Upper lobe of left lung (tissue), 6 donors: ENCODE measurements around the gene SZT2. TPM values are rescaled to one million over a fixed set of nuclear protein-coding genes. Genes with fewer than 3 reads are reported as not detected.

Source experiments
- ATAC-seq, 2 donors: fragments of 200-7000 bp; cut with Tn5 transposase; one replicate each; pipeline ENCODE4 v1.9.1; 2022; ENCODE audit warnings: mild to moderate bottlenecking in 2 of 2, moderate library complexity in 2 of 2; ENCODE audit not compliant: low FRiP score in 2 of 2
- DNase-seq, 2 donors: peaks; one replicate each; pipeline ENCODE4 v3.0.0-alpha.2; 2019 to 2020
- H3K27ac ChIP-seq, 4 donors: fragments of 200-600 bp; sonication (generic); one replicate each; pipeline ENCODE4 v1.5.1; 2016 to 2019
- H3K27me3 ChIP-seq, 4 donors: fragments of 200-600 bp; sonication (generic); one replicate each; pipeline ENCODE4 v1.5.1; 2017 to 2019
- H3K36me3 ChIP-seq, 4 donors: fragments of 200-600 bp; sonication (generic); one replicate each; pipeline ENCODE4 v1.5.1; 2016 to 2019
- H3K4me1 ChIP-seq, 4 donors: fragments of 200-600 bp; sonication (generic); one replicate each; pipeline ENCODE4 v1.5.1; 2018 to 2019
- H3K4me3 ChIP-seq, 4 donors: fragments of 200-600 bp; sonication (generic); one replicate each; pipeline ENCODE4 v1.5.1; 2017 to 2019; ENCODE audit warnings: mild to moderate bottlenecking in 2 of 4, moderate library complexity in 1 of 4
- H3K9me3 ChIP-seq, 4 donors: fragments of 200-600 bp; sonication (generic); one replicate each; pipeline ENCODE4 v1.5.1; 2018 to 2019
- EP300 ChIP-seq, 4 donors: sonication (generic); formaldehyde crosslinking; IDR thresholded peaks; one replicate each; pipeline ENCODE4 v1.5.1; 2017; ENCODE audit warnings: antibody characterized with exemption in 4 of 4, control low read depth in 2 of 4
- POLR2A ChIP-seq, 4 donors: fragments of 450-650 bp; IDR thresholded peaks; one replicate each; pipeline ENCODE4 v1.5.1; 2016 to 2017; ENCODE audit warnings: antibody characterized with exemption in 4 of 4, mild to moderate bottlenecking in 2 of 4
- POLR2AphosphoS5 ChIP-seq, 2 donors: sonication (generic); formaldehyde crosslinking; IDR thresholded peaks; one replicate each; pipeline ENCODE4 v1.5.1; 2017; ENCODE audit warnings: antibody characterized with exemption in 2 of 2
- WGBS, 2 donors: methylation state at CpG; one replicate each; pipeline ENCODE4 v1.1.5; 2017 to 2018; 5-methylcytosine and 5-hydroxymethylcytosine counted together
- total RNA-seq, 6 donors: library from RNA; depleted of rRNA in 4 of 6; stranded (reverse); fragments of >200 nt in 4 of 6; gene quantifications; one replicate each; pipeline versions ENCODE4 v1.1.0 to v1.2.1, GENCODE V29; 2016 to 2021
- TF ChIP-seq, protein P1 (sequence below), 6 experiments: fragments of 450-650 bp in 4 of 6; fragments of 200-600 bp in 2 of 6; sonication (generic) in 2 of 6; IDR thresholded peaks; one replicate each; pipeline ENCODE4 v1.5.1; 2016 to 2019; ENCODE audit warnings: antibody characterized with exemption in 6 of 6
- donor health status: DM: no; HTN: no; CAD: no; lungs with moderate emphysema.
- donor health status: DM: no; HTN: yes; CAD: no; lungs with severe emphysema.

Gene SZT2
- total RNA-seq, 6 donors from 2014 or later: 33.3 to 184 (median 57.0) TPM

DNA sequence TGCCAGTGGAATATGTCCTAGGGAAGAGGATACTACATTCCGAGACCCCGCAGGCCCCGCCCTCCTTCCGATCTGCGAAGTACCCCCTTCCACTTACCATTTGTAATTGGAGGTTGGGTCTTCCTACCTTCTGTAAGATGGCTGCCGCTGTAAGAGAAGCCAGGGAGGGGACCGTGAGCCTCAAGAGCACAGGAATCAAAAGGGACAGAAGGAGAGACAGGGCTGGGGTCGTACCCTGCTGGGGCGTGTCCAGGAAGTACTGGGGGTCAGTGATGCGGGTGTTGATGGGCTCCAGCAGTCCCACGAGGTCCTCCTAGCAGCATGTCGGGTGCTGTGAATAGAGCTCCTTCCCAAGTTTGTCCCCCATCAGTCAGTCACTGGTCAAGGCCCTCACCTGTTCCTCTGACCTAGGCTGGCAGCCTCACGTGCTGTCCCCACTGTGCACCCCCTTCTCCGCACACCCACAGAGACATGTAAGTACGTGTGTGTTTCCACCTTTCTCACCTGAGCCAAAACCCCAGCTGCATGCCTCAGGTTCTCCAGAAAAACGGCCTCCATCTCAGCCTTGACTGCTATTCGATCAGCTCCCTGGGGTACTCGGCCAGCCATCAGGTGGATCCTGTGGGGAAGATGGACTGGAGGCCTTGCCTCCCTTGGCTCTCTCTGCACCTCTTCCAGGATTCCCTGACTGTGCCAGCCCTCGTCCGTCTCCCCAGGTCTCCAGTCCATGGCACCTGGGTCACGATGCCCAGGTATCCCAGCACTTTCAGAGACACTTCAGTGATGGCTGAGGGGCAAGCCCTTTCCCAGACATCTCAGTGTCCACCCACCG lies 62.2 kb downstream of the SZT2 start:
- Histone ChIP-seq H3K36me3 (peaks cover 21 to 54% (median 50%) of the 10 kb centered on the region in 4 donors), H3K27ac (no peak overlapping the region)
- DNase-seq: no peak

DNA sequence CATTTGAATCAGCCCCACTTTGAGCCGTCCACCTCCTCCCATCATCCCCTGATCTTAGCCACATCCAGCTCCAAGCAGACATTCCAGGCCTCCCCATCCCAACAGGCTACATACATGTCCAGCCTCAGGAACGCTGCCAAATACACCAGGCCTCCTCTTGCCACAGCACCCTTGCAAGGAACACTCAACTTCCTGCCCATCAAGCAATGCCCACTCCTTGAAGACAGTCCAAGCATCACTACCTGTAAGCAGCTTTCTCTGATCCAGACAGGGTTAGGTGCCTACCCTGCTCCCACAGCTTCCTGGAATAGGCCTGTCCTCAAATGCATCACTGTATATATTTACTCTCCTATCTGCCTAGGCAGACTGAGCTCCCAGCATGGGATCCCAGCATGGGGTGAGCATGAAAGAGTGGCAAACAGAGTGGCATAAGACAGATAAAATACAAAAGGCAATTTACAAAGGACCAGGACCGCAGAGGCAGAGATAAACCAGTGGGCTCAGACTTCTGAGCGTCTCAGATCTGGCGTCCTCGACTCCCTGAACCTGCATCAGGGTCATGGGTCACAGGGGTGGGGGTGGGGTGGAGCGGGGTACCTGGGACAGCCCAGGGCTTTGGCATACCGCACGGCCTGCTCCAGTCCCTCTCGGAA lies 63.2 kb downstream of the SZT2 start:
- peak overlapping the region; percentile 47 to 74 (median 58) for H3K4me3 ChIP-seq
- TF ChIP-seq POLR2AphosphoS5 (IDR thresholded peaks at IDR 0.05): no peak
- TF ChIP-seq EP300 (IDR thresholded peaks at IDR 0.05): no peak
- TF ChIP-seq, protein P1, sequence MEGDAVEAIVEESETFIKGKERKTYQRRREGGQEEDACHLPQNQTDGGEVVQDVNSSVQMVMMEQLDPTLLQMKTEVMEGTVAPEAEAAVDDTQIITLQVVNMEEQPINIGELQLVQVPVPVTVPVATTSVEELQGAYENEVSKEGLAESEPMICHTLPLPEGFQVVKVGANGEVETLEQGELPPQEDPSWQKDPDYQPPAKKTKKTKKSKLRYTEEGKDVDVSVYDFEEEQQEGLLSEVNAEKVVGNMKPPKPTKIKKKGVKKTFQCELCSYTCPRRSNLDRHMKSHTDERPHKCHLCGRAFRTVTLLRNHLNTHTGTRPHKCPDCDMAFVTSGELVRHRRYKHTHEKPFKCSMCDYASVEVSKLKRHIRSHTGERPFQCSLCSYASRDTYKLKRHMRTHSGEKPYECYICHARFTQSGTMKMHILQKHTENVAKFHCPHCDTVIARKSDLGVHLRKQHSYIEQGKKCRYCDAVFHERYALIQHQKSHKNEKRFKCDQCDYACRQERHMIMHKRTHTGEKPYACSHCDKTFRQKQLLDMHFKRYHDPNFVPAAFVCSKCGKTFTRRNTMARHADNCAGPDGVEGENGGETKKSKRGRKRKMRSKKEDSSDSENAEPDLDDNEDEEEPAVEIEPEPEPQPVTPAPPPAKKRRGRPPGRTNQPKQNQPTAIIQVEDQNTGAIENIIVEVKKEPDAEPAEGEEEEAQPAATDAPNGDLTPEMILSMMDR (IDR thresholded peaks at IDR 0.05): no peak
- TF ChIP-seq POLR2A (IDR thresholded peaks at IDR 0.05): no peak
- ATAC-seq (no peak), DNase-seq (peak in 1 of 2 donors; percentile 61)
- peaks cover 12 to 44% (median 40%) of the 10 kb centered on the region in 4 donors for H3K36me3 ChIP-seq
- no peaks in the 10 kb centered on the region for H3K27me3 ChIP-seq
- no peaks in the 10 kb centered on the region for H3K9me3 ChIP-seq
- H3K27ac ChIP-seq: peak overlapping the region; percentile 87 to 93 (median 88)
- peaks cover 11 to 27% (median 19%) of the 10 kb centered on the region in 4 donors for H3K4me1 ChIP-seq
- WGBS, 2 donors: 16 to 28% methylated on average over 7 of the region's 10 CpGs

More for the DNA sequence above, 62.2 kb downstream of the SZT2 start:
- Histone ChIP-seq H3K4me1 (peaks cover 11 to 27% (median 19%) of the 10 kb centered on the region in 4 donors), H3K27me3 (no peaks in the 10 kb centered on the region), H3K4me3 (no peak overlapping the region), H3K9me3 (no peaks in the 10 kb centered on the region)
- TF ChIP-seq EP300 (IDR thresholded peaks at IDR 0.05) (no peak), POLR2AphosphoS5 (IDR thresholded peaks at IDR 0.05) (no peak), POLR2A (IDR thresholded peaks at IDR 0.05) (no peak)
- TF ChIP-seq, protein P1 (IDR thresholded peaks at IDR 0.05): no peak
- 86 to 93% methylated on average over 21 to 22 of the region's 22 CpGs for WGBS, 2 donors
- ATAC-seq: no peak

DNA sequence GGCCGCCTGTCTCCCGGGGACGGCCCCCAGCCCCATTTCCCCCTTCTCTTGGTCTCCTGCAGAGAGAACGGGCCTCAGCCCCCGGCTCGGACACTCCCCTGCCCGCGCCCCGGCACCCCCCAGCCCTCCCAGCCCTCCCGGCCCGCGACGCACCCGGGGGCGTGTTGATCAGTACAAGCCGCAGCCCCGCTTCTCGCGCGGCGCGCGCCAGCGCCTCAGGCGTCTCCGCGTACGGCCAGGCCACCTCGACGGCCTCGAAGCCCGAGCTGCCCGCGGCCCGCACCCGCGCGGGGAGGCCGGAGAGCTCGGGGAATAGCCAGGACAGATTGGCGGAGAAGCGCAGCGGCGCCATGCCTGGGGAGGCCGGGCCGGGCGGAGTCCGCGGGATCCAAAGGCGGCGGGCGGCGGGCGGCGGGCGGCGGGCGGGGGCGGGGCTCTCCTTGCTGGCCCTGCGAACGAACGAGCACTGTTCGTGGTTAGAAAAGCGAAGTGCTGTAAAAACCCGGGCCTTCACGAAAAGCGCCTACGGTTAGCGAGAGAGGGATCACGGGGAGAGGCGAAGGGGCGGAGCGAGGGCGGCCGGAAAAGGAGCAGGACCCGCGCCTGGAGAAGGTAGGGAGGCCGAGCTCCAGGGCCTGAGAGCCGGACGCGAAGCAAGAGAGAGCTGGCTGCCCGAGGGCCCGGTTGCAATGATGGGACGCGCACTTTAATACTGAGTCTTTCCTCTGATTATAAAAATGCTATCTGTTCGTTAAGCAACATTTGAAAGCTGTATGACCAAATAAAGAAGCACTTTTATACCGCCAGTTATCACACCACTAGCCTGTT lies 64.0 kb downstream of the SZT2 start, which contains the start of gene HYI:
Gene HYI, minus strand, starts transcription at position 490 of the 828 bp plus-strand sequence. Its CDS starts 138 bp downstream, at position 352.
- TF ChIP-seq POLR2AphosphoS5 (IDR thresholded peaks at IDR 0.05) (peak; percentile 47 to 56), POLR2A (IDR thresholded peaks at IDR 0.05) (peak in 2 of 4 donors; percentile 22 to 40), EP300 (IDR thresholded peaks at IDR 0.05) (no peak)
- TF ChIP-seq, protein P1 (IDR thresholded peaks at IDR 0.05): no peak
- peak within 1 kb of the TSS; percentile 47 to 74 (median 58) for H3K4me3 ChIP-seq
- H3K9me3 ChIP-seq: no peaks in the 10 kb centered on the region
- H3K36me3 ChIP-seq: peaks cover 5 to 36% (median 32%) of the 10 kb centered on the region in 4 donors
- peak within 1 kb of the TSS; percentile 87 to 93 (median 88) for H3K27ac ChIP-seq
- ATAC-seq: peak; percentile 91 to 92
- H3K4me1 ChIP-seq: peaks cover 11 to 27% (median 19%) of the 10 kb centered on the region in 4 donors
- no peaks in the 10 kb centered on the region for H3K27me3 ChIP-seq
- peak; percentile 88 to 95 for DNase-seq
- WGBS, 2 donors: 1% methylated on average over 24 to 73 of the region's 87 CpGs

DNA sequence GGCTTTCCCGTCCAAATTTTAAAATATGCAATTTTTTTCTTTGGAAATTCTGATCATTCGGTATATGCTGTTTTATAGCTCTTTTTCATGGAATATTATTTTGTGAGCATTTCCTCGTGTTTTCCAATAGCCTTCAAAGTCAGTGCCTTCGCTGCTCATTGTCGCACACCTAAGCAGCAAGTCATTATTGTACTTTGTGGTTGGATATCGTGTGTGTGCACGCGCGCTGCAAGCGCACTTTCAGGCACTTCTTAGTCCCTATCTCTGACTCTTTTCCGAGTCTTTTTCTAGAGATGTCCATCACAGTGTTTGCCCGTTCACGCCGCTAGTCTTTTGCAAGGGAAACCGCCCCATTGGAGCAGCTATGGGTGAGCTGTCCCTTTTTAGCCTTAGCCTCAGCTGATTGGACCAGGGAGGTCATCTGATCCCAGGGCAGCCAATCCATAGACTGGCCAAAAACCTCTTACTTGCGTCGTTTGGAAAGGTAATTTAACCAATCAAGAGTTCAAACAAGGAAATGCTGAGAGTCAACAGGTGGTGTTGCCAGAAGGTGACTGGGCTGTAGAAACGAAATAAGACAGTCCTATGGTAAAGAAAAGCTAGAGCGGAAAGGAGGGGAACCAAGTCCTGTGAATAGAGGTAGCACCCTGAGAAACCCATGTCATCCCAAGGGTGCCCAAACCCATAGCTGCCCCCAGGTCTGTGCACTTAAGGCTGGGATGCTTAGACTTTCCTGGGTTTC lies 64.7 kb downstream of the SZT2 start:
- TF ChIP-seq, protein P1 (IDR thresholded peaks at IDR 0.05): peak in 3 of 6 experiments; percentile 21 to 41 (median 34)
- TF ChIP-seq EP300 (IDR thresholded peaks at IDR 0.05) (no peak), POLR2A (IDR thresholded peaks at IDR 0.05) (peak in 1 of 4 donors; percentile 65), POLR2AphosphoS5 (IDR thresholded peaks at IDR 0.05) (peak in 1 of 2 donors; percentile 62)
- peak in 1 of 2 donors; percentile 91 for DNase-seq
- H3K9me3 ChIP-seq: no peaks in the 10 kb centered on the region
- ATAC-seq: peak; percentile 94 to 95
- peak overlapping the region; percentile 87 to 93 (median 88) for H3K27ac ChIP-seq
- peaks cover 11 to 27% (median 19%) of the 10 kb centered on the region in 4 donors for H3K4me1 ChIP-seq
- no peaks in the 10 kb centered on the region for H3K27me3 ChIP-seq
- 9 to 10% methylated on average over 19 of the region's 19 CpGs for WGBS, 2 donors
- H3K36me3 ChIP-seq: peaks cover 4 to 28% (median 24%) of the 10 kb centered on the region in 4 donors
- H3K4me3 ChIP-seq: peak overlapping the region; percentile 47 to 74 (median 58)
